ENCODE results near the gene NOL4L. TPM values are rescaled to one million over a fixed set of nuclear protein-coding genes. Genes with fewer than 3 reads are reported as not detected.
"Not testable (repeated sequence)": the region's sequence is repeated elsewhere in the genome, so short reads cannot be mapped to it uniquely, and the experiment has no call there.

The NOL4L gene
- total RNA-seq, 1 donor from 2014 or later = 3.5 TPM

GRCh38 chr20:32435449-32436107, 149.6 kb downstream of the NOL4L start:
- ATAC-seq (ENCODE audit: poor library complexity) (no peak), DNase-seq (no peak)
- intact Hi-C loops (cut with DNase I) = no loop called here

DNA sequence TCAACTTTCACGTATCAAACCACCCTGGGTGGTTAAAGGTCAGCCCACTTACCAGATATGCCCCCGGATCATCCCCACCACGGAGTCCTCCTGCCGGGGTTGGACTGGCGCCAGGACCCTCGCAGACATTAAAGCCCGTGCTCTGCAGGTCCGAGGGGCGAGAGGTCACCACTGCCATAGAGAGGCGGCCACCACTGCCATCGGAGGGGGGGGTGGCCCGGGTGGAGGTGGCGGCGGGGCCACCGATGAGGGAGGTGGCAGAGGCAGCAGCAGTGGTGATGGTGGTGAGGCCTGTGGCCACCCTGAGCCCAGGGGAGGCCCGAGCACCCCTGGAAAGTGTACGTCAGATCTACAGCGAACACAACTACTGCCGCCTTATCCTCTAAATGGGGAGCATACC, 150.7 kb downstream of the NOL4L start:
- intact Hi-C loops (cut with DNase I) = loop anchor here (5.0 kb wide), 1 partner anchor 37 kb away; no protein-coding TSS in a partner anchor
- no peak for DNase-seq
- ATAC-seq (ENCODE audit: poor library complexity) = no peak

DNA sequence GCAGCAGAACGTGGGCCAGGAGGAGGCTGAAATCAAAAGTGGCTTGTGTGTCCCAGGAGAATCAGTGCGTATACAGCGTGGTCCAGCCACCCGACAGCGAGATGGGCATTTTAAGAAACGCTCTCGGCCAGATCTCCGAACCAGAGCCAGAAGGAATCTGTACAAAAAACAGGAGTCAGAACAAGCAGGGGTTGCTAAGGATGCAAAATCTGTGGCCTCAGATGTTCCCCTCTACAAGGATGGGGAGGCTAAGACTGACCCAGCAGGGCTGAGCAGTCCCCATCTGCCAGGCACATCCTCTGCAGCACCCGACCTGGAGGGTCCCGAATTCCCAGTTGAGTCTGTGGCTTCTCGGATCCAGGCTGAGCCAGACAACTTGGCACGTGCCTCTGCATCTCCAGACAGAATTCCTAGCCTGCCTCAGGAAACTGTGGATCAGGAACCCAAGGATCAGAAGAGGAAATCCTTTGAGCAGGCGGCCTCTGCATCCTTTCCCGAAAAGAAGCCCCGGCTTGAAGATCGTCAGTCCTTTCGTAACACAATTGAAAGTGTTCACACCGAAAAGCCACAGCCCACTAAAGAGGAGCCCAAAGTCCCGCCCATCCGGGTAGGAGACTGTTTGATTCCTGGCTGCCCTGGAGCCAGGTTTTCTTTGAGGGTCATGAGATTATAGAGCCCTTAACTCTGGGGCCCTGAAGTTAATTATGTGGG, 151.7 kb downstream of the NOL4L start:
- intact Hi-C loops (cut with DNase I) = loop anchor here (5.0 kb wide), 1 partner anchor 36 kb away; no protein-coding TSS in a partner anchor
- ATAC-seq (ENCODE audit: poor library complexity) (peak; percentile 17), DNase-seq (no peak)

DNA sequence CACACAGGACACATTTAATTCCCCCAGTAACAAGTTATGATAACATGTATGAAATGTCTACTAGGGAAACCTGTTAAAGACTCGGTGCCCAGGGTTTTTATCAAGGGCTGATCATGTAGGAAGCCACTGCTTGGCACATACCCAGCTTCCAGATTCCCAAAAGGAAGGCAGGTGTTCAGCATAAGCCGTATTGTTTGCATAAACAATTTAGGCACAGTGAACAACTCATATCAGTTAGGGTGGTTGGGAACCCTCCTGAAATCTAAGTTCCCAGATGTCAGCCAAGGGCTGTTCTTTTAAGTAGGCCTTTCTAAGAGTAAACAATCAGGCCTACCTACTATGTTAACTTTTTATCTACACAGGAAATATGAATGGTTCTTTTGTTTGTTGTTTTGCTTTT, 152.9 kb downstream of the NOL4L start:
- ATAC-seq (ENCODE audit: poor library complexity) = no peak
- DNase-seq = no peak
- intact Hi-C loops (cut with DNase I) = loop anchor here (5.0 kb wide), 1 partner anchor 35 kb away; no protein-coding TSS in a partner anchor

GRCh38 chr20:32431457-32431856, 153.7 kb downstream of the NOL4L start:
- intact Hi-C loops (cut with DNase I) = loop anchor here (5.0 kb wide), 1 partner anchor 34 kb away; no protein-coding TSS in a partner anchor
- DNase-seq (no peak), ATAC-seq (ENCODE audit: poor library complexity) (no peak)

DNA sequence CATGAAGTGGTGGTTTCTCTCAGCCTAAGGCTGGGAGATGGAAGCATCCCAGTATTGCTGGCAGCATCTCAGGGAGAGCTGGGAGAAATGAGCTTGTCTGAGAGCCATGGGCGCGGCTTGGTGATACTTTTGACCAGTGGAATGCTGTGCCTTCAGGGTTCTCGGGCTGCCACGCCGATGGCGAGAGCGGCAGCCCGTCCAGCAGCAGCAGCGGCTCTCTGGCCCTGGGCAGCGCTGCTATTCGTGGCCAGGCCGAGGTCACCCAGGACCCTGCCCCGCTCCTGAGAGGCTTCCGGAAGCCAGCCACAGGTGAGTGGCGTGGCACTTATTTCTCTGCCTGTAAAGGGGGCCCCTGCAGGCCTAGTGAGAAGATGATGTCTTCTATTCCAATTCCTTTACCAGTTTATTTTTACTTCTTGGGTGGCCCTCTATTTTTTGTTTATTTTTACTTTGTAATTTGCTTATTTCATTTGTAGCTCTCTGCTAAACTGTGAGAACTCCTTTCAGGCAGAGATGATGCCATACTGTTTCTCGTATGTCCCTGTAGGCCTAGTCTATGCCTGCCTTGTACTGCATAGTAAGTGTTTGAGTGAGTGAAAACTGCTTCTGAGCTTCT, 155.3 kb downstream of the NOL4L start:
- ATAC-seq (ENCODE audit: poor library complexity) (no peak), DNase-seq (no peak)
- intact Hi-C loops (cut with DNase I) = loop anchor here (5.0 kb wide), 1 partner anchor 33 kb away; no protein-coding TSS in a partner anchor

DNA sequence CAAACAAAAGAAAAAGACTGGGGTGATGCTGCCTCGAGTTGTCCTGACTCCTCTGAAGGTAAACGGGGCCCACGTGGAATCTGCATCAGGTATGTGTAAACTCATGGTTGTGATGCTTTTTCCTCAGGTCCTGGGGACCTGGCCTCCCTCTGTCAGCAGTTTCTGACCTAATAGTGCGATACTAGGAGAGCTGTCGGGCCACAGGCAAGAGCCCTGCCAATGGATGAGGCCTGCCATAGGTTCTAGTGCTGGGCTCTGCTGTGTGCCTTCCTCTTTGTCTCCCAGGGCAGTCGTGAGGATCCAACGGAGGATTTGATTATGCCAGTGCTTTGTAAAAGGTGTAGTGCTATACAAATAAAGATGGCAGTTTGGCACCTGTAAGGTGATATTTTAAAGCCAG, 155.8 kb downstream of the NOL4L start:
- intact Hi-C loops (cut with DNase I) = no loop called here
- no peak for DNase-seq
- no peak for ATAC-seq (ENCODE audit: poor library complexity)

- no peak for ATAC-seq (ENCODE audit: poor library complexity)
- intact Hi-C loops (cut with DNase I) = no loop called here
- DNase-seq = no peak
Measured at GRCh38 chr20:32427996-32428395, 157.1 kb downstream of the NOL4L start.

DNA sequence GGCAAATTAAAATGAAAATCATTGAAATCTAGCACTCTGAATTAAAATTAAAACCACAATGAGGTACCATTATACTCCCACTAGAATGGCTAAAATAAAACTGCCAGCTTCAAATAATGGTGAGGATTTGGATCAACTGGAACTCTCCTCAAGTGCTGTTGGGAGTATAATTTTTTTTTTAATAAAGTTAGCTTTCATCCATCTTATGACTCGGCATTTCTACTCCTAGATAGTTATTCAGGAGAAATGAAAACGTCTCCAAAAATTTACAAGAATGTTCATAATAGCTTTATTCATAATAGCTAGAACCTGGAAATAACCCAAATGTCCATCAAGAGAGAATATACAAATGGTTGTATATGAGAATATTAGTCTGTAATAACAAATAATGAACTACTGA, 163.8 kb downstream of the NOL4L start:
- ATAC-seq (ENCODE audit: poor library complexity) (no peak), DNase-seq (no peak)
- intact Hi-C loops (cut with DNase I) = no loop called here

GRCh38 chr20:32418376-32418775, 166.8 kb downstream of the NOL4L start:
- ATAC-seq (ENCODE audit: poor library complexity) = no peak
- DNase-seq = no peak
- intact Hi-C loops (cut with DNase I) = no loop called here

DNA sequence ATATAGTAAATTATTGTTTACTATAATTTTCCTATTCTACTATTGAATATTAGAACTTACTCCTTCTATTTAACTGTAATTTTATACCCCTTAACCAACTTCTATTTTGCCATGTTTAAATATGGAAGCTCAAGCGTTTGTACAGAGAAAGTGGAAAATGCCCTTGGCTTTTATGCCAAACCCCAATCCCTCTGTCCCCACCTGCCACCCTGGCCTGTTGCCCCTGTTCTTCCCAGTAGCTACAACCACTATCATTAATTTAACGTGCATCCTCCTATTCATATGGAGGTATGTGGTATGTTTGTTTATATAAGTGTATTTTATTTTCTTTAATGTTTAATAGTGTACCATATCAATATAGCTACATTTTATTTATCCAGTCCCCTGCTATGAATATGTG, 168.9 kb downstream of the NOL4L start:
- intact Hi-C loops (cut with DNase I) = no loop called here
- no peak for DNase-seq
- ATAC-seq (ENCODE audit: poor library complexity) = no peak

DNA sequence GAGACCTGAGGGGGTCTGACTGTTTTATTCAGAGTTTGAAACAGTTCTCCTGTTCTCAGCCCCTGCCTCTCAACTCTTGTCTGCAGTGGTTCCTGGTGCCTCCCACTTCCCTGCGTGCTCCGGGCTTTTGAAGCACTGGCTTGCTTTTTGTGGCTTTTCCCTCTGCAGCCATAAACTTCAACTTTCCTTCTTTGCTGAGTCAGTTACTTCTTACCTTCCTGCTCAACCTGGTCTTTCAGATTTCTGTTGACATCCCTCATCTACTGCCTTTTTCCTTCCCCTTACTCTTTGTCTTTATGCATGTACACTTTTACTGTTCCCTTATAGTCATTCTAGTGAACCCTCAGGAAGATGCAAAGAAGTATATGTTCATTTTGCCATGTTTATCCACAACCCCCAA, 169.6 kb downstream of the NOL4L start:
- ATAC-seq (ENCODE audit: poor library complexity) = no peak
- DNase-seq = no peak
- intact Hi-C loops (cut with DNase I) = no loop called here

DNA sequence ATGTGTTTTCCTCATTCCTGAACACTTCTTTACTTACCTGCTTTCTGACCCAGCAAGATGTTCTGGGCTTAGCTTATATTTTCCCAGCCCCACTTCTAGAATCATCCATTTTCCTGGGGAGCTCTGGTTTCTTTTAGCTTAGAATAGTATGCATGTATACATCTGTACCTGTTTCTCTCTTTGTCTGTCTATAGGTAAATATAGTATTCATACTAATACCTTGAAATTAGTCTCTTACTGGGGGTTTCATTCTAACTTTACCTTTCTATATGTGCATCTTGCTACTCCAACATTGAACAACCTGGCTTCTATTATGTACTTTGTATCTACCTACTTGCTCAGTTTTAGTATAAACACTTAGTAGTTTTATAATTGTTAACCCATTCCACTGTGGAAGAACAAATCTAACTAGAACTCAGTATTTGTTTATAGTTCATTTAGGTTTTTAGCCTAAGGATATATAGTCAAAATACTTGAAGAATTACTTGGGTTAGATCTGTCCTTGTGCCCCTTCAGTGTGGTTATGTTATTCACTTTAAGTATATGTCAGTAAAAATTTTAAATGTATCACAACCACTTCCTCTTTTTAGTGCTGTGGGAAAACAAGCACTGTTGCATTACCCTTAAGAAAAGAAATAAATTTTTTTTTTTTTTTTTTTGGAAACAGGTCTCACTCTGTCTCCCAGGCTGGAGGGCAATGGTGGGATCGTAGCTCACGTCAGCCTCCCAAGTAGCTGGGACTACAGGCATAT, 173.0 kb downstream of the NOL4L start:
- ATAC-seq (ENCODE audit: poor library complexity) = no peak
- intact Hi-C loops (cut with DNase I) = no loop called here
- DNase-seq = no peak

- intact Hi-C loops (cut with DNase I); ATAC-seq (ENCODE audit: poor library complexity); DNase-seq: not testable (repeated sequence)
Measured at GRCh38 chr20:32407131-32407750, 177.9 kb downstream of the NOL4L start.

DNA sequence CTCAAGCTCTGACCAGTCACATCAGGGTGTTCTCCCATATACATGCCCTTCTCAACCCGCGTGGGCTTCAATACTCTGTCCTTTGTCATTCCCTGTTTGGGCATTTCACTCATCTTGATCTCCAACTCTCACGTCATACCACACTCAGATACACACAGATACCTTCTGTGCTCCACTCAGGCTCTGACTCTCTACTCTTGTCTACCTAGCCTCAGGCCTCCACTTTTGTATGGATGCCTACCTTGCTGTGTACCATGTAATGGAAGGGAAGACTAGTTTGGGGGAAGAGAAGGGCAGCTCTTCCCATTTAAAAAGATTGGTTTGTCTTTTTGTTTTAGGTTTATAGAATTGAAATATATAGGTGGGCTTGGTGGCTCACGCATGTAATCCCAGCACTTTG, 178.4 kb downstream of the NOL4L start:
- no peak for ATAC-seq (ENCODE audit: poor library complexity)
- intact Hi-C loops (cut with DNase I) = no loop called here
- no peak for DNase-seq

DNA sequence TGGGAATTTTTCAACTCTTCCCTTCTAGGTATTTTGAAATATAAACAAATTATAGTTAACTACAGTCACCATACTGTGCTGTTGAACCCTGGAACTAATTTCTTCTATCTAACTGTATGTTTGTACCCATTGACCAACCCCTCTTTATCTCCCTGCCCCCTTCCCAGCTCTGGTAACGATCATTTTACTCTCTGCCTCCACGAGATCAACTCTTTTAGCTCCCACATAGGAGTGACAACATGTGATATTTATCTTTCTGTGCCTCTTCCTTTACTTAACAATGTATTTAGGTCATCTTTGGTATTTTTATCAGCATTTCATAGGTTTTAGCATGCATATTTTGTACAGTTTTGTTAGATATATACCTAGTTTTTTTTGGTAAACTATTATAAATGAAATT, 181.1 kb downstream of the NOL4L start:
- DNase-seq = no peak
- ATAC-seq (ENCODE audit: poor library complexity) = no peak
- intact Hi-C loops (cut with DNase I) = no loop called here

DNA sequence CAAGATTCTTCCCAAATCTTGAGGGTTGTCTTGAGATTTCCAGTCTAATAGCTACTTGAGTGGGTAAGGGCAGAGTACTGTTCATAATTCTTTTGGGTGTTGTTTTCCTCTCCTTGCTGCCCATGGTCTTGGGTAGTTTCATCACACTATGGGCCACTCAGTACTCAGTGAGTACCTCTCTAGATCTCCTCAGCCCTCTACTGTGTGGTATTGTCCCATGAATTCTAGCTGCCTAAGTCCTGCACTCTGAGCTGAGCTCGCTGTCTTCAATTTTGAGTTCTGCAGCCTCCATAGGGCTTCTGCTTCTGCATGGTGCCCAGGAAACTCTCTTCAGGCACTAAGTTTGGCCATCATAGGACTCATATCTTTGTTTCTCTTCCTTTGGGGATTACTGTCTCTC, 184.7 kb downstream of the NOL4L start:
- DNase-seq = no peak
- intact Hi-C loops (cut with DNase I) = no loop called here
- no peak for ATAC-seq (ENCODE audit: poor library complexity)

DNA sequence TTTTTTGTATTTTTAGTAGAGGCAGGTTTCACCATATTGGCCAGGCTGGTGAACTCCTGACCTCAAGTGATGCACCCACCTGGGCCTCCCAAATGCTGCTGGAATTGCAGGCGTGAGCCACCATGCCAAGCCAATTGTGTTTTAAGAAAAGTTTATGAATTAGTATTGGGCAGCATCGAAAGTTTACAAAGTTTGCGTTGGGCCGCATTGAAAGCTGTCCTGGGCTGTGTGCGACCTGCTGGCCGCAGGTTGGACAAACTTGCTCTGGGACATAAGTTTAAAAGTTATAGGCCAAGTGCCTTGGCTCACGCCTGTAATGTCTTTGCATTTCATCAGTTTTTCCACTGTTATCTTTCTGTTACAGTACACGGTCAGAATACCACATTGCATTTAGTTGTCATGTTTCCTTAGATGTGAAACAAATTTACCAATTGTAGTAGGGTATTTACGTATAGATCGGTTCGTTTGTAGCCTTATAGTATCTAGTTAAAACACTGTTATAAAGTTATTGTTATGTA, 187.5 kb downstream of the NOL4L start:
- DNase-seq (no peak), ATAC-seq (ENCODE audit: poor library complexity) (no peak)
- intact Hi-C loops (cut with DNase I) = loop anchor here (5.0 kb wide), 1 partner anchor 35 kb away; no protein-coding TSS in a partner anchor
